H1 (cell line): ENCODE results near the gene TRIM48.
"Not testable (repeated sequence)": the region's sequence is repeated elsewhere in the genome, so short reads cannot be mapped to it uniquely, and the experiment has no call there.

Experiments
- CEBPB ChIP-seq: IDR thresholded peaks from 2 replicates; pipeline ENCODE4 v1.6.1; 2012; ENCODE audit warnings: low read depth, low read length
- FOSL1 ChIP-seq: IDR thresholded peaks from 2 replicates; pipeline ENCODE4 v1.6.1; 2011; ENCODE audit warnings: mild to moderate bottlenecking, low read depth, low read length, moderate library complexity; ENCODE audit not compliant: insufficient read depth

GRCh38 chr11:55238316-55238715 is 23.6 kb upstream of the TRIM48 start:
- not testable (repeated sequence) for TF ChIP-seq CEBPB, FOSL1
